ENCODE measurements around the gene ARMCX2.
"Not testable (repeated sequence)": the region's sequence is repeated elsewhere in the genome, so short reads cannot be mapped to it uniquely, and the experiment has no call there.

The ARMCX2 gene

GRCh38 chrX:101659601-101660063 is at the start of gene ARMCX2:
TSS of gene ARMCX2 (minus strand) at chrX:101659850. CDS start at chrX:101657588, 2,262 bp downstream.
- DNase-seq (ENCODE audit: low read depth): no peak

- DNase-seq (ENCODE audit: low read depth): no peak
These were observed 49.7 kb upstream of the ARMCX2 start for GRCh38 chrX:101709384-101709783.

- no peak for DNase-seq (ENCODE audit: low read depth)
These were observed 48.5 kb upstream of the ARMCX2 start for GRCh38 chrX:101708163-101708562.

- no peak for DNase-seq (ENCODE audit: low read depth)
These were observed 33.8 kb upstream of the ARMCX2 start for GRCh38 chrX:101693476-101693875.

- DNase-seq (ENCODE audit: low read depth): no peak
These were observed 32.2 kb upstream of the ARMCX2 start for GRCh38 chrX:101691835-101692234.

GRCh38 chrX:101686574-101686973 is 26.9 kb upstream of the ARMCX2 start:
- DNase-seq (ENCODE audit: low read depth): no peak

GRCh38 chrX:101685923-101686322 is 26.3 kb upstream of the ARMCX2 start:
- DNase-seq (ENCODE audit: low read depth): no peak

- no peak for DNase-seq (ENCODE audit: low read depth)
These were observed 23.1 kb upstream of the ARMCX2 start for GRCh38 chrX:101682723-101683122.

GRCh38 chrX:101677028-101677427 is 17.4 kb upstream of the ARMCX2 start:
- no peak for DNase-seq (ENCODE audit: low read depth)

GRCh38 chrX:101676571-101676970 is 16.9 kb upstream of the ARMCX2 start:
- DNase-seq (ENCODE audit: low read depth): no peak

GRCh38 chrX:101668143-101668542 is 8.5 kb upstream of the ARMCX2 start:
- no peak for DNase-seq (ENCODE audit: low read depth)

GRCh38 chrX:101658661-101659491 is 774 bp downstream of the ARMCX2 start:
- DNase-seq (ENCODE audit: low read depth): peak; percentile 46

- DNase-seq (ENCODE audit: low read depth): no peak
These were observed 2.2 kb downstream of the ARMCX2 start for GRCh38 chrX:101657495-101657894.

- DNase-seq (ENCODE audit: low read depth): no peak
These were observed 2.8 kb downstream of the ARMCX2 start for GRCh38 chrX:101656817-101657216.

GRCh38 chrX:101655534-101655933 is 4.1 kb downstream of the ARMCX2 start:
- no peak for DNase-seq (ENCODE audit: low read depth)

GRCh38 chrX:101647716-101648115 is 11.9 kb downstream of the ARMCX2 start:
- not testable (repeated sequence) for DNase-seq (ENCODE audit: low read depth)

- DNase-seq (ENCODE audit: low read depth): no peak
These were observed 17.6 kb downstream of the ARMCX2 start for GRCh38 chrX:101642093-101642492.

GRCh38 chrX:101639583-101639982 is 20.1 kb downstream of the ARMCX2 start:
- no peak for DNase-seq (ENCODE audit: low read depth)

GRCh38 chrX:101619364-101619763 is 40.3 kb downstream of the ARMCX2 start:
- no peak for DNase-seq (ENCODE audit: low read depth)

- DNase-seq (ENCODE audit: low read depth): peak; percentile 54
These were observed 42.1 kb downstream of the ARMCX2 start, which contains the start of gene ARMCX6 for GRCh38 chrX:101617211-101618191. TSS of gene ARMCX6 (minus strand) at chrX:101618000. CDS start at chrX:101616620, 1,380 bp downstream.

GRCh38 chrX:101605728-101606127 is 53.9 kb downstream of the ARMCX2 start:
- DNase-seq (ENCODE audit: low read depth): no peak

All from activated T-cell treated with anti-CD3 and anti-CD28 coated beads for 24 hours (primary cell).